Liver (tissue), 9 donors: ENCODE data around the gene UNC79. TPM values are rescaled to one million over a fixed set of nuclear protein-coding genes. Genes with fewer than 3 reads are reported as not detected.

Experiments
- DNase-seq: peaks from one replicate; pipeline ENCODE4 v3.0.0-alpha.2; 2017; ENCODE audit warnings: low spot score
- H3K27ac ChIP-seq, 2 donors: one replicate each; pipeline ENCODE4 v1.7.0; 2013; ENCODE audit warnings: inconsistent platforms in 2 of 2, low read length in 2 of 2, control low read depth in 1 of 2, low read depth in 1 of 2, mild to moderate bottlenecking in 1 of 2
- H3K27me3 ChIP-seq, 4 donors: one replicate each; pipeline versions ENCODE4 v1.6.1 to v1.7.0; 2013; ENCODE audit warnings: low read length in 3 of 4, inconsistent platforms in 1 of 4, mild to moderate bottlenecking in 1 of 4, moderate library complexity in 1 of 4; ENCODE audit not compliant: control insufficient read depth in 4 of 4, insufficient read depth in 4 of 4
- H3K36me3 ChIP-seq, 4 donors: one replicate each; pipeline versions ENCODE4 v1.6.1 to v1.7.0; 2013; ENCODE audit warnings: low read length in 3 of 4, mild to moderate bottlenecking in 3 of 4, low read depth in 1 of 4, moderate library complexity in 1 of 4; ENCODE audit not compliant: control insufficient read depth in 4 of 4, insufficient read depth in 3 of 4
- H3K4me1 ChIP-seq, 4 donors: one replicate each; pipeline versions ENCODE4 v1.6.1 to v1.7.0; 2013; ENCODE audit warnings: low read length in 3 of 4, mild to moderate bottlenecking in 3 of 4, moderate library complexity in 1 of 4; ENCODE audit not compliant: control insufficient read depth in 4 of 4, insufficient read depth in 4 of 4
- H3K4me3 ChIP-seq, 3 donors: one replicate each; pipeline versions ENCODE4 v1.6.1 to v1.7.0; 2013; ENCODE audit warnings: low read length in 3 of 3, control low read depth in 1 of 3, low read depth in 1 of 3, mild to moderate bottlenecking in 1 of 3
- H3K9ac ChIP-seq, 2 donors: one replicate each; pipeline ENCODE4 v1.7.0; 2013; ENCODE audit warnings: low read length in 2 of 2, mild to moderate bottlenecking in 2 of 2, moderate library complexity in 2 of 2, control low read depth in 1 of 2, low read depth in 1 of 2
- H3K9me3 ChIP-seq, 4 donors: one replicate each; pipeline versions ENCODE4 v1.6.1 to v1.7.0; 2013; ENCODE audit warnings: low read length in 3 of 4; ENCODE audit not compliant: control insufficient read depth in 4 of 4
- ATF3 ChIP-seq: IDR thresholded peaks from 2 replicates; pipeline ENCODE4 v1.6.1; 2016; ENCODE audit warnings: antibody characterized with exemption
- CTCF ChIP-seq: fragments of 150-350 bp; IDR thresholded peaks from 2 replicates; pipeline ENCODE4 v1.5.1; 2017; ENCODE audit warnings: improper control_type of control experiment, low read depth, low read length; ENCODE audit not compliant: missing input control
- EGR1 ChIP-seq, 2 donors: IDR thresholded peaks; 2 replicates each; pipeline ENCODE4 v1.6.1; 2016 to 2018; ENCODE audit warnings: antibody characterized with exemption in 2 of 2, low read depth in 2 of 2
- FOXA1 ChIP-seq: IDR thresholded peaks from 2 replicates; pipeline ENCODE4 v1.6.1; 2016; ENCODE audit warnings: antibody characterized with exemption
- FOXA2 ChIP-seq: IDR thresholded peaks from 2 replicates; pipeline ENCODE4 v1.6.1; 2016; ENCODE audit warnings: antibody characterized with exemption
- GABPA ChIP-seq, 2 donors: IDR thresholded peaks in 1 of 2; conservative IDR thresholded peaks in 1 of 2; 2 replicates each; pipeline ENCODE4 v1.6.1; 2016; ENCODE audit warnings: antibody characterized with exemption in 2 of 2, mild to moderate bottlenecking in 1 of 2, moderate library complexity in 1 of 2
- HNF4A ChIP-seq, 2 donors: conservative IDR thresholded peaks; 2 replicates each; pipeline ENCODE4 v1.6.1; 2016; ENCODE audit warnings: antibody characterized with exemption in 2 of 2, mild to moderate bottlenecking in 2 of 2
- HNF4G ChIP-seq: IDR thresholded peaks from 2 replicates; pipeline ENCODE4 v1.6.1; 2016; ENCODE audit warnings: antibody characterized with exemption
- JUND ChIP-seq, 2 donors: IDR thresholded peaks; 2 replicates each; pipeline ENCODE4 v1.6.1; 2016; ENCODE audit warnings: antibody characterized with exemption in 2 of 2
- NR2F2 ChIP-seq: IDR thresholded peaks from 2 replicates; pipeline ENCODE4 v1.6.1; 2016; ENCODE audit warnings: antibody characterized with exemption
- RAD21 ChIP-seq, 2 donors: IDR thresholded peaks; 2 replicates each; pipeline ENCODE4 v1.6.1; 2016; ENCODE audit warnings: antibody characterized with exemption in 2 of 2, mild to moderate bottlenecking in 2 of 2
- RXRA ChIP-seq, 2 donors: IDR thresholded peaks; 2 replicates each; pipeline ENCODE4 v1.6.1; 2017 to 2018; ENCODE audit warnings: antibody characterized with exemption in 2 of 2, mild to moderate bottlenecking in 1 of 2
- SP1 ChIP-seq: IDR thresholded peaks from 2 replicates; pipeline ENCODE4 v1.6.1; 2018; ENCODE audit warnings: antibody characterized with exemption, mild to moderate bottlenecking
- TAF1 ChIP-seq: conservative IDR thresholded peaks from 2 replicates; pipeline ENCODE4 v1.6.1; 2016; ENCODE audit warnings: antibody characterized with exemption, mild to moderate bottlenecking
- YY1 ChIP-seq: IDR thresholded peaks from 2 replicates; pipeline ENCODE4 v1.6.1; 2016; ENCODE audit warnings: antibody characterized with exemption, mild to moderate bottlenecking
- ZBTB33 ChIP-seq: IDR thresholded peaks from 2 replicates; pipeline ENCODE4 v1.6.1; 2016; ENCODE audit warnings: antibody characterized with exemption
- WGBS: extraction: QIAGEN DNeasy Blood & Tissue Kit; methylation state at CpG from one replicate; pipeline ENCODE4 v1.1.7; 2013; 5-methylcytosine and 5-hydroxymethylcytosine counted together
- polyA plus RNA-seq, 2 donors: library from polyadenylated mRNA; stranded (reverse) in 1 of 2; unstranded in 1 of 2; fragments of 200-250 nt in 1 of 2; fragments of >200 nt in 1 of 2; fragmentation: Nextera tagmentation in 1 of 2; extraction: Ambion mirVana in 1 of 2; gene quantifications; one replicate each; pipeline versions ENCODE4 v1.2.1 to v1.2.3, GENCODE V29; 2013 to 2015
- total RNA-seq, 2 donors: library from RNA; depleted of rRNA; stranded (reverse); fragments of >200 nt; gene quantifications; one replicate each; pipeline ENCODE4 v1.2.3, GENCODE V29; 2014
- TF ChIP-seq, protein P1 (sequence below): IDR thresholded peaks from 2 replicates; pipeline ENCODE4 v1.6.1; 2016; ENCODE audit warnings: antibody characterized with exemption, mild to moderate bottlenecking
- TF ChIP-seq, protein P2 (sequence below): IDR thresholded peaks from 2 replicates; pipeline ENCODE4 v1.6.1; 2016; ENCODE audit warnings: antibody characterized with exemption
- donor health status: healthy.
- donor health status: healthy.
- donor health status: healthy.
- donor health status: healthy.
- donor health status: healthy.

The UNC79 gene
- total and polyA plus RNA-seq, 4 donors, result 0.01 to 0.08 (median 0.05) TPM; not detected in 1

DNA sequence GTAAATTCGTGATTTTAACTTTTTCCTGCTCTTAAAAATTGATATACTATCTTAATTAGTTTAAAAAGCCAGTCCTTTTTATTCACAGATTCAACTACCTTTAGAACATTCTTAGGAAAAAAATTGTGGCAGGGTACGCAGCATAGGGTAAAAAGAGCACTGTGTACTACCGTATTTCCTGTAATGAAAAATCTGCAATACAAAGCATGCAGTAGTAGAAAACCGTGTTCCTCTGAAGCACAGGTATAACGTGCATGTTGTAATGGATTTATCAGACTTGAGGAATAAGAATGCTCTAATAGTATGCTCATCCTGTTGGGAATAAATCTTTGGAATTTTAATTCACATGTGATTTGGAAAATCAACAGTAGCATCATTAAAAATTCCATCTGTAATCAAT is 140.5 kb downstream of the UNC79 start:
- WGBS, result 81% methylated on average over 5 of the region's 5 CpGs
- no peak overlapping the region for H3K27ac ChIP-seq
- no peaks in the 10 kb centered on the region for H3K36me3 ChIP-seq
- DNase-seq, result no peak
- no peak overlapping the region for H3K9ac ChIP-seq
- H3K4me1 ChIP-seq, result no peaks in the 10 kb centered on the region
- H3K9me3 ChIP-seq, result no peaks in the 10 kb centered on the region
- no peaks in the 10 kb centered on the region for H3K27me3 ChIP-seq
- no peak overlapping the region for H3K4me3 ChIP-seq
- TF ChIP-seq RAD21 (IDR thresholded peaks at IDR 0.05), result no peak
- TF ChIP-seq TAF1, result no peak
- no peak for TF ChIP-seq SP1
- TF ChIP-seq YY1, result no peak
- no peak for TF ChIP-seq EGR1 (IDR thresholded peaks at IDR 0.05; ENCODE audit: low read depth in 2 of 2)
- TF ChIP-seq HNF4G, result no peak
- TF ChIP-seq FOXA2, result no peak
- TF ChIP-seq CTCF, result no peak
- no peak for TF ChIP-seq ATF3
- no peak for TF ChIP-seq RXRA (IDR thresholded peaks at IDR 0.05)
- TF ChIP-seq GABPA (IDR thresholded peaks at IDR 0.05 in 1 of 2, conservative IDR thresholded peaks at IDR 0.05 in 1 of 2), result no peak
- TF ChIP-seq, protein P1, sequence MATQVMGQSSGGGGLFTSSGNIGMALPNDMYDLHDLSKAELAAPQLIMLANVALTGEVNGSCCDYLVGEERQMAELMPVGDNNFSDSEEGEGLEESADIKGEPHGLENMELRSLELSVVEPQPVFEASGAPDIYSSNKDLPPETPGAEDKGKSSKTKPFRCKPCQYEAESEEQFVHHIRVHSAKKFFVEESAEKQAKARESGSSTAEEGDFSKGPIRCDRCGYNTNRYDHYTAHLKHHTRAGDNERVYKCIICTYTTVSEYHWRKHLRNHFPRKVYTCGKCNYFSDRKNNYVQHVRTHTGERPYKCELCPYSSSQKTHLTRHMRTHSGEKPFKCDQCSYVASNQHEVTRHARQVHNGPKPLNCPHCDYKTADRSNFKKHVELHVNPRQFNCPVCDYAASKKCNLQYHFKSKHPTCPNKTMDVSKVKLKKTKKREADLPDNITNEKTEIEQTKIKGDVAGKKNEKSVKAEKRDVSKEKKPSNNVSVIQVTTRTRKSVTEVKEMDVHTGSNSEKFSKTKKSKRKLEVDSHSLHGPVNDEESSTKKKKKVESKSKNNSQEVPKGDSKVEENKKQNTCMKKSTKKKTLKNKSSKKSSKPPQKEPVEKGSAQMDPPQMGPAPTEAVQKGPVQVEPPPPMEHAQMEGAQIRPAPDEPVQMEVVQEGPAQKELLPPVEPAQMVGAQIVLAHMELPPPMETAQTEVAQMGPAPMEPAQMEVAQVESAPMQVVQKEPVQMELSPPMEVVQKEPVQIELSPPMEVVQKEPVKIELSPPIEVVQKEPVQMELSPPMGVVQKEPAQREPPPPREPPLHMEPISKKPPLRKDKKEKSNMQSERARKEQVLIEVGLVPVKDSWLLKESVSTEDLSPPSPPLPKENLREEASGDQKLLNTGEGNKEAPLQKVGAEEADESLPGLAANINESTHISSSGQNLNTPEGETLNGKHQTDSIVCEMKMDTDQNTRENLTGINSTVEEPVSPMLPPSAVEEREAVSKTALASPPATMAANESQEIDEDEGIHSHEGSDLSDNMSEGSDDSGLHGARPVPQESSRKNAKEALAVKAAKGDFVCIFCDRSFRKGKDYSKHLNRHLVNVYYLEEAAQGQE, result no peak
- no peak for TF ChIP-seq FOXA1
- TF ChIP-seq HNF4A (conservative IDR thresholded peaks at IDR 0.05), result no peak
- TF ChIP-seq NR2F2, result no peak

DNA sequence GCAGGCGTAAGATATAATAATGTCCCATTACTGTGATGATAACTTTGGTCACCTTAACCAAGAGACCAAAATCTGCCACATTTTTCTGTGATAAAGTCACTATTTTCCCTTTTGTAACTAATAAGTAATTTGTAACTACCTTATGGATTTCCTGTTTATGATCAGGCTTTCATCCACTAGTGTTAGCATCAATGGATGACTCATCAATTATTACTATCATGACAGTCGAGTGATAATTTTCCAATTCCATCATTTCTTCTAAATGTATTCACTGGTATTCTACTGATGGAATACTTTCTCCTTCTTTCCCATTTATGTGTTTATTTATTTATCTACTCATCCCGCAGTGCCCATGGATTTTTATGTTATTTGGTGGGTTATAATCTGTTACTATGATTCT is 148.4 kb downstream of the UNC79 start:
- no peak overlapping the region for H3K27ac ChIP-seq
- H3K9me3 ChIP-seq, result no peaks in the 10 kb centered on the region
- no peak for DNase-seq
- H3K27me3 ChIP-seq, result no peaks in the 10 kb centered on the region
- 90% methylated on average over 3 of the region's 3 CpGs for WGBS
- no peak overlapping the region for H3K4me3 ChIP-seq
- no peak overlapping the region for H3K9ac ChIP-seq
- H3K4me1 ChIP-seq, result no peaks in the 10 kb centered on the region
- H3K36me3 ChIP-seq, result no peaks in the 10 kb centered on the region
- no peak for TF ChIP-seq JUND (IDR thresholded peaks at IDR 0.05)
- TF ChIP-seq GABPA (IDR thresholded peaks at IDR 0.05 in 1 of 2, conservative IDR thresholded peaks at IDR 0.05 in 1 of 2), result no peak
- no peak for TF ChIP-seq ZBTB33
- TF ChIP-seq ATF3, result no peak
- TF ChIP-seq RAD21 (IDR thresholded peaks at IDR 0.05), result no peak
- TF ChIP-seq FOXA1, result no peak
- TF ChIP-seq NR2F2, result no peak
- TF ChIP-seq, protein P2, sequence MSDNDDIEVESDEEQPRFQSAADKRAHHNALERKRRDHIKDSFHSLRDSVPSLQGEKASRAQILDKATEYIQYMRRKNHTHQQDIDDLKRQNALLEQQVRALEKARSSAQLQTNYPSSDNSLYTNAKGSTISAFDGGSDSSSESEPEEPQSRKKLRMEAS, result no peak
- TF ChIP-seq TAF1, result no peak
- TF ChIP-seq HNF4A (conservative IDR thresholded peaks at IDR 0.05), result no peak
- TF ChIP-seq, protein P1, result no peak
- no peak for TF ChIP-seq YY1
- TF ChIP-seq FOXA2, result no peak
- no peak for TF ChIP-seq HNF4G
- TF ChIP-seq EGR1 (IDR thresholded peaks at IDR 0.05; ENCODE audit: low read depth in 2 of 2), result no peak
